ENCODE results near the gene GULP1. TPM values are rescaled to one million over a fixed set of nuclear protein-coding genes. Genes with fewer than 3 reads are reported as not detected.

Gene GULP1
- total and polyA plus RNA-seq, 10 donors: 0.83 to 16.6 (median 6.6) TPM

- intact Hi-C loops (cut with DNase I; ENCODE audit: low total_unique reads): no loop called here
- no peak overlapping the region for H3K27ac ChIP-seq
- TF ChIP-seq POLR2AphosphoS5 (IDR thresholded peaks at IDR 0.05): no peak
- no peak for TF ChIP-seq CTCF (IDR thresholded peaks at IDR 0.05 in 8 of 11, conservative IDR thresholded peaks at IDR 0.05 in 3 of 11)
- TF ChIP-seq POLR2A (IDR thresholded peaks at IDR 0.05): no peak
- peaks cover 0 to 20% (median 9%) of the 10 kb centered on the region in 8 donors for H3K9me3 ChIP-seq
- no peak overlapping the region for H3K4me3 ChIP-seq
- H3K36me3 ChIP-seq: no peaks in the 10 kb centered on the region
- H3K4me1 ChIP-seq: no peaks in the 10 kb centered on the region
- no peak for DNase-seq
- H3K27me3 ChIP-seq (replicated peaks in 1 of 7): no peaks in the 10 kb centered on the region
These were observed 124.7 kb downstream of the GULP1 start for GRCh38 chr2:188416367-188416766.

- intact Hi-C loops (cut with DNase I; ENCODE audit: low total_unique reads): no loop called here
- DNase-seq: no peak
- WGBS, 5 donors: 70 to 95% (median 84%) methylated on average over 1 of the region's 1 CpG
These were observed 131.1 kb downstream of the GULP1 start for GRCh38 chr2:188422726-188423125.

GRCh38 chr2:188425266-188425665 is 133.6 kb downstream of the GULP1 start:
- no peaks in the 10 kb centered on the region for H3K4me1 ChIP-seq
- no peak for DNase-seq
- H3K27me3 ChIP-seq (replicated peaks in 1 of 7): no peaks in the 10 kb centered on the region
- TF ChIP-seq POLR2AphosphoS5 (IDR thresholded peaks at IDR 0.05) (no peak), POLR2A (IDR thresholded peaks at IDR 0.05) (no peak), CTCF (IDR thresholded peaks at IDR 0.05 in 8 of 11, conservative IDR thresholded peaks at IDR 0.05 in 3 of 11) (no peak)
- no peak overlapping the region for H3K27ac ChIP-seq
- no peak overlapping the region for H3K4me3 ChIP-seq
- intact Hi-C loops (cut with DNase I; ENCODE audit: low total_unique reads): no loop called here
- H3K9me3 ChIP-seq: peaks cover 0 to 10% (median 3%) of the 10 kb centered on the region in 8 donors
- 76 to 85% (median 77%) methylated on average over 2 of the region's 2 CpGs for WGBS, 5 donors
- no peaks in the 10 kb centered on the region for H3K36me3 ChIP-seq

More at GRCh38 chr2:188422726-188423125, 131.1 kb downstream of the GULP1 start:
- Histone ChIP-seq H3K4me3 (no peak overlapping the region), H3K4me1 (no peaks in the 10 kb centered on the region), H3K27ac (no peak overlapping the region), H3K27me3 (replicated peaks in 1 of 7) (no peaks in the 10 kb centered on the region), H3K9me3 (peaks cover 0 to 11% (median 0%) of the 10 kb centered on the region in 8 donors), H3K36me3 (no peaks in the 10 kb centered on the region)
- TF ChIP-seq CTCF (IDR thresholded peaks at IDR 0.05 in 8 of 11, conservative IDR thresholded peaks at IDR 0.05 in 3 of 11) (no peak), POLR2A (IDR thresholded peaks at IDR 0.05) (no peak), POLR2AphosphoS5 (IDR thresholded peaks at IDR 0.05) (no peak)

GRCh38 chr2:188426121-188426520 is 134.4 kb downstream of the GULP1 start:
- no peak for TF ChIP-seq CTCF (IDR thresholded peaks at IDR 0.05 in 8 of 11, conservative IDR thresholded peaks at IDR 0.05 in 3 of 11)
- no peak for TF ChIP-seq POLR2AphosphoS5 (IDR thresholded peaks at IDR 0.05)
- TF ChIP-seq POLR2A (IDR thresholded peaks at IDR 0.05): no peak
- intact Hi-C loops (cut with DNase I; ENCODE audit: low total_unique reads): no loop called here
- Histone ChIP-seq H3K27ac (no peak overlapping the region), H3K4me1 (no peaks in the 10 kb centered on the region), H3K9me3 (peaks cover 0 to 10% (median 0%) of the 10 kb centered on the region in 8 donors), H3K27me3 (replicated peaks in 1 of 7) (no peaks in the 10 kb centered on the region), H3K36me3 (no peaks in the 10 kb centered on the region), H3K4me3 (no peak overlapping the region)
- no peak for DNase-seq
- WGBS, 5 donors: 31 to 66% (median 52%) methylated on average over 2 of the region's 2 CpGs

Measured in spleen (tissue), 11 donors.